BJ (cell line): ENCODE results near the gene ICAM5. TPM values are rescaled to one million over a fixed set of nuclear protein-coding genes. Genes with fewer than 3 reads are reported as not detected.

ENCODE experiments used
- CTCF ChIA-PET: fragments of 350-600 bp; formaldehyde crosslinking; extraction: SDS; loops from one replicate; lab custom pipeline; 2021; ENCODE audit warnings: antibody characterized with exemption, inconsistent platforms; lab: Yijun Ruan, JAX
- POLR2A ChIA-PET: fragments of 300-600 bp; sonication (Branson Sonifier 250); formaldehyde crosslinking; extraction: SDS; loops from one replicate; lab custom pipeline; 2021; ENCODE audit warnings: antibody characterized with exemption; lab: Charles Lee
- DNase-seq: peaks from one replicate; pipeline ENCODE4 v3.0.0-alpha.2; 2011; ENCODE audit warnings: low read depth
- H3K27me3 ChIP-seq: 2 replicates; pipeline ENCODE4 v1.6.0; 2011; ENCODE audit warnings: low read length; ENCODE audit not compliant: control insufficient read depth, insufficient read depth
- H3K36me3 ChIP-seq: 2 replicates; pipeline ENCODE4 v1.5.1; 2011; ENCODE audit warnings: low read length; ENCODE audit not compliant: control insufficient read depth, insufficient read depth
- H3K4me3 ChIP-seq: 2 replicates; pipeline ENCODE4 v1.5.1; 2011; ENCODE audit warnings: low read depth, mild to moderate bottlenecking, control low read depth, low read length
- CTCF ChIP-seq: IDR thresholded peaks from 2 replicates; pipeline ENCODE4 v1.5.1; 2011; ENCODE audit warnings: low read depth, mild to moderate bottlenecking, control low read depth, inconsistent platforms, low read length, moderate library complexity; ENCODE audit not compliant: insufficient read depth
- polyA plus RNA-seq: library from polyadenylated mRNA; depleted of rRNA; stranded (reverse); fragments of >200 nt; gene quantifications from 2 replicates; pipeline ENCODE4 v1.2.3, GENCODE V29; 2011

The ICAM5 gene
- polyA plus RNA-seq, 1 experiment = 9.2 TPM

GRCh38 chr19:10321417-10321797, 31.7 kb downstream of the ICAM5 start:
- POLR2A ChIA-PET = no interaction called here
- H3K36me3 ChIP-seq = peaks cover 45% of the 10 kb centered on the region
- CTCF ChIA-PET = no interaction called here

GRCh38 chr19:10321874-10322835, 32.4 kb downstream of the ICAM5 start:
- CTCF ChIA-PET = no interaction called here
- H3K36me3 ChIP-seq = peaks cover 43% of the 10 kb centered on the region
- DNase-seq = no peak
- no peaks in the 10 kb centered on the region for H3K27me3 ChIP-seq
- no peak for TF ChIP-seq CTCF
- no peak overlapping the region for H3K4me3 ChIP-seq
- POLR2A ChIA-PET = no interaction called here

More at GRCh38 chr19:10321417-10321797, 31.7 kb downstream of the ICAM5 start:
- H3K27me3 ChIP-seq = no peaks in the 10 kb centered on the region
- H3K4me3 ChIP-seq = no peak overlapping the region
- DNase-seq = no peak
- TF ChIP-seq CTCF = no peak

- CTCF ChIA-PET = interaction anchor here (1.3 kb wide), 1 partner anchor 9 kb away, joined by 3 read pairs; no protein-coding TSS in a partner anchor
- POLR2A ChIA-PET = no interaction called here
- DNase-seq = no peak
- no peak for TF ChIP-seq CTCF
- Histone ChIP-seq H3K36me3 (peaks cover 53% of the 10 kb centered on the region), H3K27me3 (no peaks in the 10 kb centered on the region), H3K4me3 (no peak overlapping the region)
Observed at GRCh38 chr19:10325732-10326131, 36.0 kb downstream of the ICAM5 start.

- peaks cover 38% of the 10 kb centered on the region for H3K36me3 ChIP-seq
- ChIA-PET CTCF (interaction anchor here (0.7 kb wide), 1 partner anchor 26 kb away, joined by 3 read pairs; no protein-coding TSS in a partner anchor), POLR2A (no interaction called here)
Observed at GRCh38 chr19:10327793-10328192, 38.0 kb downstream of the ICAM5 start.

More at GRCh38 chr19:10327793-10328192, 38.0 kb downstream of the ICAM5 start:
- TF ChIP-seq CTCF = no peak
- no peak overlapping the region for H3K4me3 ChIP-seq
- H3K27me3 ChIP-seq = no peaks in the 10 kb centered on the region
- DNase-seq = no peak
